ENCODE measurements around the gene SLC25A1.

Gene SLC25A1

GRCh38 chr22:19178657-19179496 lies at the start of gene SLC25A1:
SLC25A1 (minus strand) TSS chr22:19178736; CDS start chr22:19178673, 63 bp downstream.
- DNase-seq (ENCODE audit: low read depth): peak; percentile 61

- no peak for DNase-seq (ENCODE audit: low read depth)
These were observed 49.6 kb upstream of the SLC25A1 start for GRCh38 chr22:19228179-19228578.

- DNase-seq (ENCODE audit: low read depth): no peak
These were observed 47.9 kb upstream of the SLC25A1 start for GRCh38 chr22:19226428-19226827.

GRCh38 chr22:19225560-19225959 lies 47.0 kb upstream of the SLC25A1 start:
- DNase-seq (ENCODE audit: low read depth): no peak

- DNase-seq (ENCODE audit: low read depth): no peak
These were observed 46.4 kb upstream of the SLC25A1 start for GRCh38 chr22:19224985-19225384.

GRCh38 chr22:19224557-19224956 lies 46.0 kb upstream of the SLC25A1 start:
- no peak for DNase-seq (ENCODE audit: low read depth)

GRCh38 chr22:19223617-19224016 lies 45.1 kb upstream of the SLC25A1 start:
- no peak for DNase-seq (ENCODE audit: low read depth)

GRCh38 chr22:19223110-19223509 lies 44.6 kb upstream of the SLC25A1 start:
- DNase-seq (ENCODE audit: low read depth): no peak

GRCh38 chr22:19222242-19223005 lies 43.9 kb upstream of the SLC25A1 start:
- no peak for DNase-seq (ENCODE audit: low read depth)

- DNase-seq (ENCODE audit: low read depth): no peak
These were observed 42.3 kb upstream of the SLC25A1 start for GRCh38 chr22:19220867-19221266.

- DNase-seq (ENCODE audit: low read depth): no peak
These were observed 40.2 kb upstream of the SLC25A1 start for GRCh38 chr22:19218541-19219233.

- DNase-seq (ENCODE audit: low read depth): no peak
These were observed 38.0 kb upstream of the SLC25A1 start for GRCh38 chr22:19216579-19216978.

- DNase-seq (ENCODE audit: low read depth): no peak
These were observed 36.8 kb upstream of the SLC25A1 start for GRCh38 chr22:19215360-19215759.

GRCh38 chr22:19214078-19214473 lies 35.5 kb upstream of the SLC25A1 start:
- DNase-seq (ENCODE audit: low read depth): no peak

GRCh38 chr22:19213442-19214077 lies 35.0 kb upstream of the SLC25A1 start:
- DNase-seq (ENCODE audit: low read depth): no peak

GRCh38 chr22:19213001-19213400 lies 34.5 kb upstream of the SLC25A1 start:
- no peak for DNase-seq (ENCODE audit: low read depth)

- DNase-seq (ENCODE audit: low read depth): no peak
These were observed 33.9 kb upstream of the SLC25A1 start for GRCh38 chr22:19212302-19212870.

- no peak for DNase-seq (ENCODE audit: low read depth)
These were observed 31.7 kb upstream of the SLC25A1 start for GRCh38 chr22:19210188-19210587.

GRCh38 chr22:19208287-19208847 lies 29.8 kb upstream of the SLC25A1 start:
- DNase-seq (ENCODE audit: low read depth): no peak

- DNase-seq (ENCODE audit: low read depth): no peak
These were observed 29.3 kb upstream of the SLC25A1 start for GRCh38 chr22:19207884-19208283.

GRCh38 chr22:19207401-19207808 lies 28.9 kb upstream of the SLC25A1 start:
- no peak for DNase-seq (ENCODE audit: low read depth)

Data from stimulated activated CD8-positive, alpha-beta memory T cell treated with anti-CD3 and anti-CD28 coated beads, Interleukin-12 subunit alpha, Interleukin-12 subunit beta, amount 100 ng/mL, for 1 hour (primary cell).